Karpas-422 (cell line): ENCODE data around the gene TSEN34. TPM values are rescaled to one million over a fixed set of nuclear protein-coding genes. Genes with fewer than 3 reads are reported as not detected.
"Not testable (repeated sequence)": the region's sequence is repeated elsewhere in the genome, so short reads cannot be mapped to it uniquely, and the experiment has no call there.

Experiments
- DNase-seq: peaks from one replicate; pipeline ENCODE4 v3.0.0-alpha.2; 2015
- H2AFZ ChIP-seq: fragments of 200-600 bp; sonication (generic); 2 replicates; pipeline ENCODE4 v1.6.1; 2014; ENCODE audit warnings: antibody characterized with exemption, low read length, mixed read lengths
- H3K27ac ChIP-seq: fragments of 200-600 bp; sonication (generic); 2 replicates; pipeline ENCODE4 v1.5.1; 2014; ENCODE audit warnings: mild to moderate bottlenecking, low read length, moderate library complexity
- H3K27me3 ChIP-seq: fragments of 200-600 bp; sonication (generic); 2 replicates; pipeline ENCODE4 v1.6.1; 2014; ENCODE audit warnings: low read length, mixed read lengths
- H3K36me3 ChIP-seq: fragments of 200-600 bp; sonication (generic); 2 replicates; pipeline ENCODE4 v1.6.1; 2014; ENCODE audit warnings: low read length, mixed read lengths; ENCODE audit not compliant: insufficient read depth
- H3K4me1 ChIP-seq: fragments of 200-600 bp; sonication (generic); 2 replicates; pipeline ENCODE4 v1.6.1; 2014; ENCODE audit warnings: mild to moderate bottlenecking, low read length, mixed read lengths
- H3K4me2 ChIP-seq: fragments of 200-600 bp; sonication (generic); 2 replicates; pipeline ENCODE4 v1.6.1; 2014; ENCODE audit warnings: low read length, low read depth, mild to moderate bottlenecking; ENCODE audit not compliant: poor library complexity, severe bottlenecking
- H3K4me3 ChIP-seq: fragments of 200-600 bp; sonication (generic); 2 replicates; pipeline ENCODE4 v1.5.1; 2014; ENCODE audit warnings: mild to moderate bottlenecking, antibody characterized with exemption, low read length, mixed read lengths
- H3K79me2 ChIP-seq: fragments of 200-600 bp; sonication (generic); 2 replicates; pipeline ENCODE4 v1.6.1; 2014; ENCODE audit warnings: mild to moderate bottlenecking, low read length, mixed read lengths
- H3K9ac ChIP-seq: fragments of 200-600 bp; sonication (generic); 2 replicates; pipeline ENCODE4 v1.6.0; 2014; ENCODE audit warnings: low read length
- H3K9me2 ChIP-seq: fragments of 200-600 bp; sonication (generic), shearing (Covaris generic); replicated peaks from 2 replicates; pipeline ENCODE4 v1.6.0; 2014; ENCODE audit warnings: mild to moderate bottlenecking, low read length, moderate library complexity; ENCODE audit not compliant: insufficient read depth
- H3K9me3 ChIP-seq: fragments of 300-700, 200-600 bp; sonication (generic); 2 replicates; pipeline ENCODE4 v1.6.1; 2014; ENCODE audit warnings: low read length, mixed read lengths
- H4K20me1 ChIP-seq: fragments of 200-600 bp; sonication (generic); 2 replicates; pipeline ENCODE4 v1.6.1; 2014; ENCODE audit warnings: mild to moderate bottlenecking, antibody characterized with exemption, low read length, low read depth; ENCODE audit not compliant: insufficient read depth
- total RNA-seq: library from RNA; depleted of rRNA; stranded (reverse); fragments of >200 nt; shearing (Covaris generic); gene quantifications from 2 replicates; pipeline ENCODE4 v1.2.3, GENCODE V29; 2014; ENCODE audit warnings: low replicate concordance

TSEN34 gene
- total RNA-seq, 1 experiment from 2014 or later, result 28.1 TPM

DNA sequence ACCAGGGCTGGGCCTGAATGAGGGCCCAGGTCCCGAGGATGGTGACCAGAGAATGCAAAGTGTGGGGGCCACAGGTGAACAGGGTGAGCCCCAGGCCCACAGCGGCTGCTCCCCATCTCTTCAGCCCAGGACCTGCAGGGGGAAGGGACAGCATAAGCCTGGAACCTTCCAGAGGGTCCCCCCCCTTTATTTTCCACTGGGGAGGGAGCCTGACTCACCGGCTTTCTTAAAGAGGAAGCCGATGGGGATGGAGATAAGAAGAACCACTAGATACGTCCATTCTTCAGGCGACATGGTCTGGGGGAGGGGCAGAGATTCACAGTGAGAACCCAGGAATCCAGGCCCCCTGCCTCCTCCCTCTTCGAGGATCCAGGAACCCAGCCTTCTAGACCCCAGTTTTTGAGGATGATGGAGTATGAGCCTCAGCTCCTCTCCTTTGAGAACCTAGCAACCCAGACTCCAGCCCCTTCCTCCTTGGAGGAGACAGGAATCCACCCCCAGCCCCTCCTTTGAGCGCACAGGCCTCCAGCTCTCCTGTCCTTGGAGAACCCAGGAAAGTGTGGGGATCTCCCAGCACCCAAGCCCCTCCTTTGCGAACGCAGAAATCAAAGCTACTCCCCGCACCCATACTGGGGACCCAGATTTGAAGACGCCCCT is 2.8 kb upstream of the TSEN34 start:
- Histone ChIP-seq H3K4me2 (peak overlapping the region; percentile 90), H3K27ac (peak overlapping the region; percentile 81), H3K27me3 (no peaks in the 10 kb centered on the region), H3K36me3 (peaks cover 8% of the 10 kb centered on the region; the same call in 1 of the 2 replicates), H2AFZ (no peak overlapping the region), H3K9me2 (no peaks in the 10 kb centered on the region), H3K9me3 (no peaks in the 10 kb centered on the region), H4K20me1 (no peaks in the 10 kb centered on the region), H3K9ac (peak overlapping the region; percentile 90), H3K4me1 (peaks cover 22% of the 10 kb centered on the region), H3K4me3 (peak overlapping the region; percentile 76), H3K79me2 (peaks cover 43% of the 10 kb centered on the region)
- peak; percentile 73 for DNase-seq

DNA sequence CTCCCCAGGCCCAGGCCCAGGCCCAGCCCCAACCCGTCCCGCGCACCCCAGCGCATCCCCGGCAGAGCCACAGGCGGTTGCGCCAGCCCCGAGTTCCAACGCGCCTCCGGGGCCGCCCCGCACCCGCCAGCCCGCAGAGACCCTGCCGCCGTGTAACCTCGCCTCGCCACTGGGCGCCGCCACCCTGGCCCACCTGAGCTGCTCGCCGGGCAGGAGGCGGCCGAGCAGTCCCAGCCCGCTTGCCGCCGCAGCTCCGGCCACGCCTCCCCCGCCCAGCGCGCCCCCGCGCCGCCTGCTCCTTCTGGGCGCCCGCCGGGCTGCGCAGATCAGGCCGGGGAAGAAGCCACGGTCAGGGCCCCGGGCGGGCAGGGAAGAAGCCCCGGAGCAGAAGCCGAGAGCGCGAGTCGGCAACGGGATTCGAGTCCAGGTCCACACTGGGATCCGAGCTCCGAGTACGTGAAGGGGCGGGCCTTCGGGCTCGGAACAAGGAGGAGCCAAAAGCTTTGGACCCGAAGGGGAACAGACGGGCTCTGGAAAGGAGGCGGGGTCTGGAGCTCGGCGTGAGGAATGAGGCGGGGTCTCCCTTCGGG is 1.9 kb upstream of the TSEN34 start, which contains the start of gene MBOAT7:
Gene MBOAT7 (minus strand): TSS at position 436 of the 590 bp plus-strand sequence. CDS start 1,072 bp downstream, outside the sequence.
- peaks cover 22% of the 10 kb centered on the region for H3K4me1 ChIP-seq
- no peak for DNase-seq
- H2AFZ ChIP-seq, result peak within 1 kb of the TSS; percentile 68
- H3K27me3 ChIP-seq, result no peaks in the 10 kb centered on the region
- H3K4me3 ChIP-seq, result peak within 1 kb of the TSS; percentile 76
- H3K79me2 ChIP-seq, result peaks cover 47% of the 10 kb centered on the region
- no peaks in the 10 kb centered on the region for H3K9me3 ChIP-seq
- H3K4me2 ChIP-seq, result peak within 1 kb of the TSS; percentile 90
- no peaks in the 10 kb centered on the region for H4K20me1 ChIP-seq
- H3K36me3 ChIP-seq, result peaks cover 15% of the 10 kb centered on the region; the same call in 1 of the 2 replicates
- peak within 1 kb of the TSS; percentile 90 for H3K9ac ChIP-seq
- peak within 1 kb of the TSS; percentile 83 for H3K27ac ChIP-seq
- no peaks in the 10 kb centered on the region for H3K9me2 ChIP-seq

DNA sequence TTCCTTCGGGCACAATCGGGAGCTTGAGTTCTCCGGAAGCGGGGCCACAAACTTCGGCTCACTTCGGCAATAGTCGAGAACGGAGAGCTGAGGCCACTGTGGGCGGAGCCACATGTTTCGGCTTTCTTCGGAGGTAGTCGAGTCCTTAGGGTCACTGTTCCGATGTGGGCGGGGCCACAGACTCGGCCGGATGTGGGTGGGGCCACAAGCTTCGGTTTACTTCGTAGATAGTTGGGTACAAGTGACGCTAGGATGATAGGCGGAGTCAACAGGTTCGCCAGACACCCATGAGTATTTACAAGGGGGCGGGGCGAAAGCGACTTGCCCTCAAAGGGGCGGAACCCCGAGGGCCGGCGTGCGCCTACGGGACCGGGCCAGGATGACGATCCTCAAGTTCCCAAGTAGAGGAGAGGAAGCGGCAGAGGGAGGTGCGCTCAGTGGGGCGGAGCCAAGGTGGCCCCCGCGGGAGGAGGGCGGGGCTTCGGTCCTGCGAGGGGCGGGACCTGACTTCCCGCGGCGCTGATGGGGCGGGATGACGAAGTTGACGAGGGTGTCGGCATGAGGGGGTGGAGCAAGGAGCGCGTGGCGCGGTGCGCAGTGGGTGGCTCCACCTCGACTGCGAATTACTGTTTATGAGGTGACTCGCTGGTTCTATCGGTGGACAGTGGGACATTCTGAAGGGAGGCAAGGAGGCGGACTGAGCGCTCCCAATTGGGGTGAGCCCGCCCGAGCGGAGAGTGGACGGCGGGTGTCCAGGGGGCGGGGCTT is 1.2 kb upstream of the TSEN34 start:
- Histone ChIP-seq H3K4me3 (peak overlapping the region; percentile 76), H3K27ac (peak overlapping the region; percentile 83), H3K79me2 (peaks cover 47% of the 10 kb centered on the region), H4K20me1 (no peaks in the 10 kb centered on the region), H3K4me1 (peaks cover 22% of the 10 kb centered on the region), H3K36me3 (peaks cover 17% of the 10 kb centered on the region; the same call in 1 of the 2 replicates), H3K27me3 (no peaks in the 10 kb centered on the region), H3K9me2 (no peaks in the 10 kb centered on the region), H2AFZ (no peak overlapping the region; the same call in 1 of the 2 replicates), H3K4me2 (peak overlapping the region; percentile 90), H3K9ac (peak overlapping the region; percentile 90), H3K9me3 (no peaks in the 10 kb centered on the region)
- peak; percentile 100 for DNase-seq

- Histone ChIP-seq H3K27ac (peak overlapping the region; percentile 83), H4K20me1 (no peaks in the 10 kb centered on the region), H3K9me3 (no peaks in the 10 kb centered on the region), H3K79me2 (peaks cover 47% of the 10 kb centered on the region), H3K9me2 (no peaks in the 10 kb centered on the region), H3K4me1 (peaks cover 22% of the 10 kb centered on the region), H3K27me3 (no peaks in the 10 kb centered on the region), H3K9ac (peak overlapping the region; percentile 87), H3K4me3 (peak overlapping the region; percentile 73), H3K4me2 (peak overlapping the region; percentile 76), H3K36me3 (peaks cover 17% of the 10 kb centered on the region; the same call in 1 of the 2 replicates), H2AFZ (peak overlapping the region; percentile 95)
- peak; percentile 100 for DNase-seq
Observed at GRCh38 chr19:54190503-54191010, 551 bp upstream of the TSEN34 start.

GRCh38 chr19:54191811-54192453 is 824 bp downstream of the TSEN34 start:
- Histone ChIP-seq H3K9me2 (no peaks in the 10 kb centered on the region), H4K20me1 (no peaks in the 10 kb centered on the region), H3K36me3 (peaks cover 17% of the 10 kb centered on the region; the same call in 1 of the 2 replicates), H3K4me3 (peak overlapping the region; percentile 73), H3K9me3 (no peaks in the 10 kb centered on the region), H3K4me1 (peaks cover 22% of the 10 kb centered on the region), H3K9ac (peak overlapping the region; percentile 87), H3K27ac (peak overlapping the region; percentile 83), H2AFZ (peak overlapping the region; percentile 38; the same call in 1 of the 2 replicates), H3K4me2 (peak overlapping the region; percentile 76), H3K79me2 (peaks cover 44% of the 10 kb centered on the region), H3K27me3 (no peaks in the 10 kb centered on the region)
- DNase-seq, result no peak

GRCh38 chr19:54193011-54193410 is 1.9 kb downstream of the TSEN34 start:
- no peak for DNase-seq
- no peak overlapping the region for H2AFZ ChIP-seq
- no peak overlapping the region for H3K4me3 ChIP-seq
- H3K4me1 ChIP-seq, result peaks cover 20% of the 10 kb centered on the region
- peaks cover 34% of the 10 kb centered on the region for H3K79me2 ChIP-seq
- no peaks in the 10 kb centered on the region for H3K9me3 ChIP-seq
- H3K36me3 ChIP-seq, result peaks cover 13% of the 10 kb centered on the region; the same call in 1 of the 2 replicates
- H4K20me1 ChIP-seq, result no peaks in the 10 kb centered on the region
- H3K9ac ChIP-seq, result 0 out of 2 replicates have a peak overlapping the region, but pooled peaks have one; percentile 15
- H3K27me3 ChIP-seq, result no peaks in the 10 kb centered on the region
- no peaks in the 10 kb centered on the region for H3K9me2 ChIP-seq
- no peak overlapping the region for H3K4me2 ChIP-seq
- no peak overlapping the region for H3K27ac ChIP-seq

DNA sequence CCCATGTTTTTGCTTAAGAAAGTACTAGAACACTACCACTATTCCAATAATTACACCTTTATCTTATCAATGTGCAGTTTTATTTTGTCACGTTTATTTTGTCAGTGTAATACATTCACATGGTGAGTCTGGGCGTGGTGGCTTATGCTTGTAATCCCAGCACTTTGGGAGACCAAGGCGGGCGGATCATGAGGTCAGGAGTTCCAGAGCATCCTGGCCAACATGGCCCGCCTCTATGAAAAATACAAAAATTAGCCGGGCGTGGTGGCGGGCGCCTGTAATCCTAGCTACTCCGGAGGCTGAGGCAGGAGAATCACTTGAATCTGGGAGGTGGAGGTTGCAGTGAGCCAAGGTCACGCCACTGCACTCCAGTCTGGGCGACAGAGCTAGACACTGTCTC is 3.4 kb downstream of the TSEN34 start:
- not testable (repeated sequence) for H4K20me1 ChIP-seq, H3K9ac ChIP-seq, H3K27ac ChIP-seq, H3K4me3 ChIP-seq, H3K9me3 ChIP-seq, H2AFZ ChIP-seq, H3K9me2 ChIP-seq, H3K27me3 ChIP-seq, H3K4me2 ChIP-seq, DNase-seq
- Histone ChIP-seq H3K79me2 (peaks cover 23% of the 10 kb centered on the region), H3K4me1 (peaks cover 17% of the 10 kb centered on the region), H3K36me3 (peaks cover 13% of the 10 kb centered on the region; the same call in 1 of the 2 replicates)
